Measurements from ENCODE around the gene P3H1. TPM values are rescaled to one million over a fixed set of nuclear protein-coding genes. Genes with fewer than 3 reads are reported as not detected.

The P3H1 gene
- total and polyA plus RNA-seq, 2 of the 13 experiments (the other 11 are each of a cell fraction or from before 2014, with no cell fraction given): 64.6 to 120 TPM

DNA sequence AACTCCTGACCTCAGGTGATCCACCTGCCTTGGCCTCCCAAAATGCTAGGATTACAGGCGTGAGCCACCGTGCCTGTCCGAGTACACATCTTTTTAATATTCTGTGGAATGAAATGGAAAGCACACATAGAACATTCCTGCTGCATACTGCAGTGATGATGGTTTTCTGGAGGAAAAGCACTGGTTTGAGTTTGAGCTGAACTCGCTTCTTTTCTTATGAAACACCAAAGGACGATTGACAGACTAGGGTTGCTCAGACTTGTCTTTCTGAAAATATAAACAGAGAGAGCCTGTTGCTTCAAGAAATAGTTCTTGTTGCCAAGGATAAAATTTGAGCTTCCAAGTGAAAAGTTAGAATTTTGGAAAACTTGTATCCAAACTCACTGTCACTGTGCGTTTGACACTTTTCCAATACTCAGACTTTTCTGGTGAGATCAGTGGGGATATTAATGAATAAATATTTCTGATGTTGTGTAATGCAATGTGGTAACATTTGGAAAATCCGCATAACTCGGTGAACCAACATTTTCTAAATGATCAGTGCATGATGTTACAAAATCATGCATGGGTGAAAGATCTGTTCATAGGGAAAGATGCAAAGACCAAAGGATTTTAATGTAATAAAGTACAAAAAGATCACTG lies 35.1 kb upstream of the P3H1 start:
- Histone ChIP-seq H3K79me2 (ENCODE audit: insufficient read depth, low read length) (no peaks in the 10 kb centered on the region), H3K27me3 (ENCODE audit: control insufficient read depth in 1 of 2, insufficient read depth in 2 of 2, low read length in 2 of 2) (no peaks in the 10 kb centered on the region), H4K20me1 (ENCODE audit: insufficient read depth, low read length) (no peaks in the 10 kb centered on the region), H3K4me1 (ENCODE audit: insufficient read depth, low read length) (no peaks in the 10 kb centered on the region), H3K4me3 (replicated peaks in 1 of 3; ENCODE audit: insufficient read depth in 1 of 3, low read depth in 2 of 3, low read length in 3 of 3) (no peak overlapping the region), H3K9me3 (ENCODE audit: low read length) (no peaks in the 10 kb centered on the region), H3K9ac (ENCODE audit: insufficient read depth, low read depth, low read length) (no peak overlapping the region), H3K36me3 (replicated peaks in 1 of 2; ENCODE audit: control insufficient read depth in 1 of 2, insufficient read depth in 2 of 2, low read length in 2 of 2) (peaks cover 0 to 2% of the 10 kb centered on the region in 2 experiments; a peak in 1 of 5 replicates), H2AFZ (ENCODE audit: low read length) (no peak overlapping the region), H3K27ac (ENCODE audit: extremely low read length, insufficient read depth, low read length) (no peak overlapping the region), H3K4me2 (ENCODE audit: low read depth, low read length) (no peak overlapping the region)
- DNase-seq (ENCODE audit: low spot score) (no peak), ATAC-seq (no peak), FAIRE-seq (no peak)
- POLR2A ChIA-PET: no interaction called here
- CTCF ChIA-PET (ENCODE audit: low intra/inter-chr PET ratio, low total read pairs): no interaction called here
- no TSS peak for BruUV-seq (replicated peaks)
- intact Hi-C loops (cut with micrococcal nuclease; ENCODE audit: unreplicated experiment) (no loop called here), in situ Hi-C loops (cut with HindIII; ENCODE audit: extremely low pct_ligation_motif_present, low pct_unique_long_range_greater_than_20kb) (no loop called here)
- no peak for TF ChIP-seq ZNF782 (CRISPR knock-in tag; IDR thresholded peaks at IDR 0.05; ENCODE audit: borderline replicate concordance)
- no peak for TF ChIP-seq NBN (conservative IDR thresholded peaks at IDR 0.05)
- no peak for TF ChIP-seq FOXP4 (CRISPR knock-in tag; IDR thresholded peaks at IDR 0.05)
- 87% methylated on average over 8 of the region's 8 CpGs for WGBS (ENCODE audit: low lambda C conversion rate)

DNA sequence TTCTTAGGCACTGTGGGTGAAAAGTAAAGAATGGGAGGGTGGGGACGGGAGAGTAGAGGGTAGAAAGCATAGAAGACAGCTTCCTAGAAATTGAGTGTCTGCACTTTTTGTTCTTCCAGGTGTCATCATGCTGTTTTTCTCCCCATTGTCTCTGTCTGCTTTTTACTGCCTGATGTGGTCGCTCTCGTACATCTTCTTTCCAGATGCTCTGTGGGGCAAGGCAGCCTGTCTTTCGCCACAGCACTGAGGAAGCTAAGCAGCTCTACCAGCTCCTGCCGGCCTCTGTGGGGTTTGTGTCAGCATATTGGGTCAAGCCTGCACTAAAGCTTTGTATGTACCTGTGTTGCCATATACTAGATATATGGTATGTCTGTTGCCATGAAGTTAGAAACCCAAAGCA lies 31.2 kb upstream of the P3H1 start:
- FAIRE-seq: no peak
- Histone ChIP-seq H3K9me3 (ENCODE audit: low read length) (no peaks in the 10 kb centered on the region), H3K4me3 (replicated peaks in 1 of 3; ENCODE audit: insufficient read depth in 1 of 3, low read depth in 2 of 3, low read length in 3 of 3) (no peak overlapping the region), H2AFZ (ENCODE audit: low read length) (no peak overlapping the region), H3K4me1 (ENCODE audit: insufficient read depth, low read length) (no peaks in the 10 kb centered on the region), H3K9ac (ENCODE audit: insufficient read depth, low read depth, low read length) (no peak overlapping the region), H4K20me1 (ENCODE audit: insufficient read depth, low read length) (no peaks in the 10 kb centered on the region), H3K27ac (ENCODE audit: extremely low read length, insufficient read depth, low read length) (no peak overlapping the region), H3K27me3 (ENCODE audit: control insufficient read depth in 1 of 2, insufficient read depth in 2 of 2, low read length in 2 of 2) (no peaks in the 10 kb centered on the region), H3K79me2 (ENCODE audit: insufficient read depth, low read length) (no peaks in the 10 kb centered on the region), H3K36me3 (replicated peaks in 1 of 2; ENCODE audit: control insufficient read depth in 1 of 2, insufficient read depth in 2 of 2, low read length in 2 of 2) (no peaks in the 10 kb centered on the region), H3K4me2 (ENCODE audit: low read depth, low read length) (no peak overlapping the region)
- POLR2A ChIA-PET: no interaction called here
- 79% methylated on average over 5 of the region's 5 CpGs for WGBS (ENCODE audit: low lambda C conversion rate)
- TF ChIP-seq SP140L (CRISPR knock-in tag; IDR thresholded peaks at IDR 0.05; ENCODE audit: borderline replicate concordance): no peak
- no peak for TF ChIP-seq ZSCAN31 (CRISPR knock-in tag; IDR thresholded peaks at IDR 0.05; ENCODE audit: low read depth)
- no peak for ATAC-seq
- in situ Hi-C loops (cut with HindIII; ENCODE audit: extremely low pct_ligation_motif_present, low pct_unique_long_range_greater_than_20kb): no loop called here
- CTCF ChIA-PET (ENCODE audit: low intra/inter-chr PET ratio, low total read pairs): no interaction called here
- no peak for DNase-seq (ENCODE audit: low spot score)
- intact Hi-C loops (cut with micrococcal nuclease; ENCODE audit: unreplicated experiment): no loop called here
- BruUV-seq (replicated peaks): no TSS peak

All from HepG2 (cell line).